H7 (cell line): ENCODE measurements around the gene INPP5K. TPM values are rescaled to one million over a fixed set of nuclear protein-coding genes. Genes with fewer than 3 reads are reported as not detected.
A peak's percentile ranks its signal among the peaks of the same experiment; 100 is the strongest.
"Not testable (repeated sequence)": the region's sequence is repeated elsewhere in the genome, so short reads cannot be mapped to it uniquely, and the experiment has no call there.

Experiments used
- DNase-seq: peaks from one replicate; pipeline ENCODE4 v3.0.0; 2012
- H3K27me3 ChIP-seq: 2 replicates; pipeline ENCODE4 v1.6.0; 2011; ENCODE audit warnings: mild to moderate bottlenecking, low read length; ENCODE audit not compliant: control insufficient read depth, insufficient read depth
- H3K36me3 ChIP-seq: replicated peaks from 2 replicates; pipeline ENCODE4 v1.5.1; 2011; ENCODE audit warnings: low read length; ENCODE audit not compliant: control insufficient read depth, insufficient read depth
- H3K4me3 ChIP-seq: 2 replicates; pipeline ENCODE4 v1.5.1; 2011; ENCODE audit warnings: low read depth, mild to moderate bottlenecking, control low read depth, low read length, moderate library complexity; ENCODE audit not compliant: insufficient read depth
- total RNA-seq: library from RNA; depleted of rRNA; stranded (reverse); fragments of >200 nt; shearing (Covaris generic); gene quantifications from 2 replicates; pipeline ENCODE4 v1.2.3, GENCODE V29; 2014

The INPP5K gene
- total RNA-seq, 1 experiment from 2014 or later: 17.6 TPM

GRCh38 chr17:1529863-1530262, 13.5 kb upstream of the INPP5K start:
- no peak for DNase-seq
- no peak overlapping the region for H3K4me3 ChIP-seq
- H3K36me3 ChIP-seq: peaks cover 20% of the 10 kb centered on the region
- no peaks in the 10 kb centered on the region for H3K27me3 ChIP-seq

GRCh38 chr17:1526876-1527275, 10.5 kb upstream of the INPP5K start:
- not testable (repeated sequence) for H3K36me3 ChIP-seq, H3K4me3 ChIP-seq, H3K27me3 ChIP-seq, DNase-seq

- no peak for DNase-seq
- no peak overlapping the region for H3K4me3 ChIP-seq
- no peaks in the 10 kb centered on the region for H3K27me3 ChIP-seq
- peaks cover 1% of the 10 kb centered on the region for H3K36me3 ChIP-seq
Measured at GRCh38 chr17:1522626-1523025, 6.2 kb upstream of the INPP5K start.

GRCh38 chr17:1521086-1521640, 4.8 kb upstream of the INPP5K start:
- Histone ChIP-seq H3K36me3 (peaks cover 1% of the 10 kb centered on the region), H3K27me3 (no peaks in the 10 kb centered on the region), H3K4me3 (no peak overlapping the region)
- DNase-seq: no peak

- no peak for DNase-seq
- Histone ChIP-seq H3K36me3 (peaks cover 1% of the 10 kb centered on the region), H3K4me3 (no peak overlapping the region), H3K27me3 (no peaks in the 10 kb centered on the region)
Measured at GRCh38 chr17:1519678-1520077, 3.3 kb upstream of the INPP5K start.

- Histone ChIP-seq H3K36me3 (peaks cover 1% of the 10 kb centered on the region), H3K4me3 (no peak overlapping the region), H3K27me3 (no peaks in the 10 kb centered on the region)
- DNase-seq: no peak
Measured at GRCh38 chr17:1518410-1518809, 2.0 kb upstream of the INPP5K start.

- peak; percentile 91 for DNase-seq
- H3K27me3 ChIP-seq: no peaks in the 10 kb centered on the region
- H3K4me3 ChIP-seq: peak overlapping the region; percentile 91
- peaks cover 1% of the 10 kb centered on the region for H3K36me3 ChIP-seq
Measured at GRCh38 chr17:1515640-1516387, 598 bp downstream of the INPP5K start.

GRCh38 chr17:1512351-1512750, 4.1 kb downstream of the INPP5K start:
- no peak for DNase-seq
- no peaks in the 10 kb centered on the region for H3K27me3 ChIP-seq

GRCh38 chr17:1511756-1512321, 4.6 kb downstream of the INPP5K start:
- no peak for DNase-seq
- Histone ChIP-seq H3K36me3 (no peaks in the 10 kb centered on the region; the same call in none of the 2 replicates), H3K4me3 (no peak overlapping the region), H3K27me3 (no peaks in the 10 kb centered on the region)

More at GRCh38 chr17:1512351-1512750, 4.1 kb downstream of the INPP5K start:
- Histone ChIP-seq H3K4me3 (no peak overlapping the region), H3K36me3 (no peaks in the 10 kb centered on the region; the same call in none of the 2 replicates)

GRCh38 chr17:1511290-1511689, 5.1 kb downstream of the INPP5K start:
- no peaks in the 10 kb centered on the region for H3K27me3 ChIP-seq
- H3K4me3 ChIP-seq: no peak overlapping the region

GRCh38 chr17:1509290-1509881, 7.0 kb downstream of the INPP5K start:
- Histone ChIP-seq H3K4me3 (no peak overlapping the region), H3K27me3 (no peaks in the 10 kb centered on the region), H3K36me3 (no peaks in the 10 kb centered on the region; the same call in none of the 2 replicates)
- DNase-seq: no peak

More at GRCh38 chr17:1511290-1511689, 5.1 kb downstream of the INPP5K start:
- no peaks in the 10 kb centered on the region; the same call in none of the 2 replicates for H3K36me3 ChIP-seq
- DNase-seq: no peak

GRCh38 chr17:1508709-1509108, 7.7 kb downstream of the INPP5K start:
- not testable (repeated sequence) for H3K36me3 ChIP-seq, H3K4me3 ChIP-seq, DNase-seq, H3K27me3 ChIP-seq

- H3K36me3 ChIP-seq: no peaks in the 10 kb centered on the region; the same call in none of the 2 replicates
- DNase-seq: no peak
- H3K27me3 ChIP-seq: no peaks in the 10 kb centered on the region
- H3K4me3 ChIP-seq: no peak overlapping the region
Measured at GRCh38 chr17:1506649-1507267, 9.7 kb downstream of the INPP5K start.

- no peak for DNase-seq
- H3K27me3 ChIP-seq: no peaks in the 10 kb centered on the region
- no peaks in the 10 kb centered on the region; the same call in 1 of the 2 replicates for H3K36me3 ChIP-seq
- no peak overlapping the region for H3K4me3 ChIP-seq
Measured at GRCh38 chr17:1505586-1505985, 10.8 kb downstream of the INPP5K start.
